HCT116 (cell line): ENCODE results near the gene NHSL2. TPM values are rescaled to one million over a fixed set of nuclear protein-coding genes. Genes with fewer than 3 reads are reported as not detected.

Source experiments
- ATAC-seq: fragments of 200-7000 bp; cut with Tn5 transposase; 2 replicates; pipeline ENCODE4 v1.9.1; 2020; ENCODE audit warnings: mild to moderate bottlenecking, moderate library complexity
- BruUV-seq: library from RNA; stranded (reverse); fragments of 400-500 nt; replicated peaks from 2 replicates; lab custom pipeline; 2021; lab: Mats Ljungman, UMichigan
- CTCF ChIA-PET: fragments of 300-600 bp; sonication (Branson Sonifier 250); formaldehyde crosslinking; loops from one replicate; lab custom pipeline; 2021; ENCODE audit warnings: antibody characterized with exemption; lab: Charles Lee
- POLR2A ChIA-PET: fragments of 300-600, 350-600 bp; sonication (Branson Sonifier 250); formaldehyde crosslinking; loops from one replicate; lab custom pipeline; 2021; ENCODE audit warnings: antibody characterized with exemption; lab: Charles Lee
- RAD21 ChIA-PET, 2 experiments: fragments of 300-600 bp; sonication (Branson Sonifier 250); formaldehyde crosslinking; loops; one replicate each; lab custom pipeline; 2023; ENCODE audit warnings: low total read pairs in 2 of 2; ENCODE audit not compliant: uncharacterized antibody in 2 of 2, unreplicated experiment in 2 of 2, low non-redundant PET in 1 of 2; lab: Charles Lee
- DNase-seq: peaks from one replicate; pipeline ENCODE4 v3.0.0-alpha.2; 2010; ENCODE audit warnings: low read depth, low spot score
- H2AFZ ChIP-seq: fragments of 200-600 bp; shearing (Covaris generic), sonication (generic); 2 replicates; pipeline ENCODE4 v1.6.1; 2017; ENCODE audit warnings: low read depth, mixed run types, mixed read lengths, antibody characterized with exemption, low read length; ENCODE audit not compliant: poor library complexity, severe bottlenecking
- H3K27ac ChIP-seq: 2 replicates; pipeline ENCODE4 v1.5.1; 2012; ENCODE audit warnings: low read depth, low read length
- H3K27me3 ChIP-seq: fragments of 200-600 bp; sonication (generic); 2 replicates; pipeline ENCODE4 v1.6.1; 2016; ENCODE audit warnings: mixed run types, low read length, mixed read lengths; ENCODE audit not compliant: insufficient read depth
- H3K36me3 ChIP-seq, 2 experiments: fragments of 200-500 bp in 1 of 2; fragments of 200-600 bp in 1 of 2; sonication (Bioruptor generic) in 1 of 2; sonication (generic) in 1 of 2; 2 replicates each; pipeline versions ENCODE4 v1.5.1 to v1.6.1; 2014 to 2016; ENCODE audit warnings: low read length in 2 of 2, inconsistent platforms in 1 of 2, mixed read lengths in 1 of 2, mixed run types in 1 of 2; ENCODE audit not compliant: insufficient read depth in 2 of 2, control insufficient read depth in 1 of 2
- H3K4me1 ChIP-seq, 2 experiments: fragments of 200-600 bp in 1 of 2; sonication (generic) in 1 of 2; 2 replicates each; pipeline versions ENCODE4 v1.5.1 to v1.6.1; 2012 to 2017; ENCODE audit warnings: low read length in 2 of 2, inconsistent platforms in 1 of 2, mild to moderate bottlenecking in 1 of 2, mixed read lengths in 1 of 2, mixed run types in 1 of 2, moderate library complexity in 1 of 2; ENCODE audit not compliant: insufficient read depth in 2 of 2, control insufficient read depth in 1 of 2
- H3K4me2 ChIP-seq: fragments of 200-600 bp; sonication (generic); 2 replicates; pipeline ENCODE4 v1.6.1; 2017; ENCODE audit warnings: mixed run types, low read length, mixed read lengths
- H3K4me3 ChIP-seq, 2 experiments: fragments of 200-600 bp in 1 of 2; sonication (generic) in 1 of 2; replicated peaks in 1 of 2; 2 replicates each; pipeline ENCODE4 v1.5.1; 2011 to 2016; ENCODE audit warnings: low read length in 2 of 2, control low read depth in 1 of 2, low read depth in 1 of 2, mild to moderate bottlenecking in 1 of 2, mixed read lengths in 1 of 2, mixed run types in 1 of 2
- H3K79me2 ChIP-seq: fragments of 200-600 bp; sonication (generic); 2 replicates; pipeline ENCODE4 v1.6.1; 2017; ENCODE audit warnings: mild to moderate bottlenecking, mixed run types, low read length, moderate library complexity, mixed read lengths; ENCODE audit not compliant: insufficient read depth
- H3K9ac ChIP-seq: fragments of 200-600 bp; sonication (generic); 2 replicates; pipeline ENCODE4 v1.6.1; 2016; ENCODE audit warnings: low read length, mixed read lengths
- H3K9me2 ChIP-seq: fragments of 200-600 bp; sonication (generic), shearing (Covaris generic); 2 replicates; pipeline ENCODE4 v1.6.1; 2017; ENCODE audit warnings: mixed run types, mild to moderate bottlenecking, moderate library complexity; ENCODE audit not compliant: insufficient read depth
- H3K9me3 ChIP-seq, 2 experiments: fragments of 200-500 bp in 1 of 2; fragments of 200-600 bp in 1 of 2; sonication (Bioruptor generic) in 1 of 2; sonication (generic) in 1 of 2; 2 replicates each; pipeline ENCODE4 v1.6.1; 2014 to 2017; ENCODE audit warnings: low read length in 2 of 2, mixed read lengths in 2 of 2, inconsistent platforms in 1 of 2, low read depth in 1 of 2, mild to moderate bottlenecking in 1 of 2, mixed run types in 1 of 2, moderate library complexity in 1 of 2; ENCODE audit not compliant: control insufficient read depth in 1 of 2, insufficient read depth in 1 of 2
- H4K20me1 ChIP-seq: fragments of 200-600 bp; sonication (generic), shearing (Covaris generic); 2 replicates; pipeline ENCODE4 v1.6.1; 2017; ENCODE audit warnings: mixed run types, mild to moderate bottlenecking, moderate library complexity; ENCODE audit not compliant: insufficient read depth
- EGR1 ChIP-seq: IDR thresholded peaks from 2 replicates; pipeline ENCODE4 v1.6.1; 2012; ENCODE audit warnings: low read depth
- SP1 ChIP-seq: IDR thresholded peaks from 2 replicates; pipeline ENCODE4 v1.6.1; 2012; ENCODE audit warnings: low read depth
- YY1 ChIP-seq: IDR thresholded peaks from 2 replicates; pipeline ENCODE4 v1.6.1; 2011; ENCODE audit warnings: low read length, low read depth, moderate library complexity, mild to moderate bottlenecking; ENCODE audit not compliant: insufficient replicate concordance; ENCODE audit errors: extremely low read depth
- ZFX ChIP-seq: fragments of 450-650 bp; IDR thresholded peaks from 2 replicates; pipeline ENCODE4 v1.6.1; 2017
- ZNF274 ChIP-seq: fragments of 200-500 bp; sonication (Bioruptor generic); IDR thresholded peaks from 2 replicates; pipeline ENCODE4 v1.6.1; 2014; ENCODE audit warnings: mild to moderate bottlenecking, low read depth, low read length, inconsistent platforms
- intact Hi-C: fragments of 100-400 bp; cut with micrococcal nuclease; formaldehyde crosslinking; loops from 2 replicates; pipeline ENCODE4 v1.10.0; 2022
- total RNA-seq: library from RNA; stranded (reverse); gene quantifications from one replicate; pipeline ENCODE4 v1.2.1, GENCODE V29; 2021; ENCODE audit not compliant: unreplicated experiment
- TF ChIP-seq, protein P1 (sequence below): IDR thresholded peaks from 2 replicates; pipeline ENCODE4 v1.6.1; 2011; ENCODE audit warnings: mild to moderate bottlenecking, low read length, moderate library complexity; ENCODE audit not compliant: insufficient replicate concordance; ENCODE audit errors: extremely low read depth

The NHSL2 gene
- total RNA-seq, 1 experiment from 2014 or later, result 0.22 TPM

DNA sequence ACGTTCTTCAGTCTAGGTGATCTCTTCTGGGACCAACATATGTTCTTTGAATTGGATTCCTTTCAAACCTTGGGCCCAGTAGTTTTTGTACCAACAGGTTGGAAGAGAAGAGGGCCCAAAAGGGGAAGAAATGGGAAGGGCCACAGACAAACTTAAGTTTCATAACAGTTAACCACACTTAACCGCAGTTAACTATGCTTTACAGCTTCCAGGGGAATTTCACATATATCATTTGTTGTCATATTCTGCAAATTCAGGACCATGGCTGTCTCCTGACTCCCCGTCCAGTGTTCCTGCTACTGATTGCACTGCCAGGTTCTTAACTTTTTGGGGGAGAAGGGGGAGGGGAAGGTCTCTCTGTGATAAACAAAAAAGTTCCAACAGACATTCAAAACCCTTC, 186.5 kb downstream of the NHSL2 start (continued):
- TF ChIP-seq, protein P1, sequence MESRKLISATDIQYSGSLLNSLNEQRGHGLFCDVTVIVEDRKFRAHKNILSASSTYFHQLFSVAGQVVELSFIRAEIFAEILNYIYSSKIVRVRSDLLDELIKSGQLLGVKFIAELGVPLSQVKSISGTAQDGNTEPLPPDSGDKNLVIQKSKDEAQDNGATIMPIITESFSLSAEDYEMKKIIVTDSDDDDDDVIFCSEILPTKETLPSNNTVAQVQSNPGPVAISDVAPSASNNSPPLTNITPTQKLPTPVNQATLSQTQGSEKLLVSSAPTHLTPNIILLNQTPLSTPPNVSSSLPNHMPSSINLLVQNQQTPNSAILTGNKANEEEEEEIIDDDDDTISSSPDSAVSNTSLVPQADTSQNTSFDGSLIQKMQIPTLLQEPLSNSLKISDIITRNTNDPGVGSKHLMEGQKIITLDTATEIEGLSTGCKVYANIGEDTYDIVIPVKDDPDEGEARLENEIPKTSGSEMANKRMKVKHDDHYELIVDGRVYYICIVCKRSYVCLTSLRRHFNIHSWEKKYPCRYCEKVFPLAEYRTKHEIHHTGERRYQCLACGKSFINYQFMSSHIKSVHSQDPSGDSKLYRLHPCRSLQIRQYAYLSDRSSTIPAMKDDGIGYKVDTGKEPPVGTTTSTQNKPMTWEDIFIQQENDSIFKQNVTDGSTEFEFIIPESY, result no peak
- no peak for TF ChIP-seq YY1
- no peak for TF ChIP-seq ZFX
- TF ChIP-seq, all 23 proteins: peak for 0

DNA sequence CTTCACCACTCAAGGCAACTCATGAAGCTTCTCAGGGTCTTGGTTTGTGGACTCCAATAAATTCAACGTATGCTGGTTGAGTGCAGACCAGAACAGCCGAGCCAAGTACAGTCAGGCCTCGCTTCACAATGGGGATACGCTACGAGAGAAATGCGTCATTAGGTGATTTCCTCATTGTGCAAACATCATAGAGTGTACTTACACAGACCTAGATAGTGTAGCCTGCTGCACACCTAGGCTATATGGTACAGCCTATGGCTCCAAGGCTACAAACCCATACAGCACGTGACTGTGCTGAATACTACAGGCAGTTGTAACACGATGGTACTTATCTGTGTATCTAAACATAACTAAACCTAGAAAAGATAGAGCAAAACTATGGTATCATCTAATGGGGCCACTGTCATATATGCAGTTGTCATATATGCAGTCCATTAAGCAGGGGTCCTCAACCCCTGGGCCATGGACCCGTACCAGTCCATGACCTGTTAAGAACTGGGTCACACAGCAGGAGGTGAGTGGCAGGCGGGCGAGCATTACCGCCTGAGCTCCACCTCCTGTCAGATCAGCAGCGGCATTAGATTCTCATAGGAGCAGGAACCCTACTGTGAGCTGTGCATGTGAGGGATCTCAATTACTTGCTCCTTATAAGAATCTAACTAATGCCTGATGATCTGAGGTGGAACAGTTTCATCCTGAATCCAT, 189.6 kb downstream of the NHSL2 start:
- no peak for TF ChIP-seq ZNF274
- TF ChIP-seq EGR1, result no peak
- TF ChIP-seq SP1, result no peak
- no peak for ATAC-seq
- intact Hi-C loops, result no loop called here
- Histone ChIP-seq H3K9me2 (no peaks in the 10 kb centered on the region), H4K20me1 (no peaks in the 10 kb centered on the region), H3K27ac (no peak overlapping the region), H2AFZ (no peak overlapping the region), H3K4me2 (no peak overlapping the region), H3K9me3 (no peaks in the 10 kb centered on the region), H3K9ac (no peak overlapping the region), H3K79me2 (no peaks in the 10 kb centered on the region), H3K36me3 (no peaks in the 10 kb centered on the region), H3K4me1 (no peaks in the 10 kb centered on the region), H3K27me3 (no peaks in the 10 kb centered on the region), H3K4me3 (no peak overlapping the region)
- ChIA-PET CTCF (no interaction called here), RAD21 (no interaction called here), POLR2A (no interaction called here)
- no TSS peak for BruUV-seq
- no peak for DNase-seq
